Keratinocyte (primary cell): ENCODE results near the gene TTC33. TPM values are rescaled to one million over a fixed set of nuclear protein-coding genes. Genes with fewer than 3 reads are reported as not detected.

Experiments
- DNase-seq: peaks from one replicate; pipeline ENCODE4 v3.0.0-alpha.2; 2011; ENCODE audit warnings: low read depth, missing footprints, low spot score
- FAIRE-seq: peaks from 2 replicates; lab custom pipeline; 2011; peaks lifted over from hg19 to GRCh38; lab: Jason Lieb, UNC
- H2AFZ ChIP-seq: 2 replicates; pipeline ENCODE4 v1.6.0; 2012; ENCODE audit warnings: low read length, control low read depth, inconsistent platforms; ENCODE audit not compliant: control insufficient read depth
- H3K27ac ChIP-seq: 2 replicates; pipeline ENCODE4 v1.5.1; 2011; ENCODE audit warnings: low read length; ENCODE audit not compliant: control insufficient read depth, insufficient read depth
- H3K27me3 ChIP-seq: 3 replicates; pipeline ENCODE4 v1.6.0; 2011; ENCODE audit warnings: low read length; ENCODE audit not compliant: control insufficient read depth, insufficient read depth; ENCODE audit errors: extremely low read depth
- H3K36me3 ChIP-seq, 2 experiments: 2 replicates in 1 of 2; 3 replicates in 1 of 2; pipeline ENCODE4 v1.5.1; 2011; ENCODE audit warnings: low read length in 2 of 2, mild to moderate bottlenecking in 1 of 2; ENCODE audit not compliant: control insufficient read depth in 2 of 2, insufficient read depth in 2 of 2; ENCODE audit errors: extremely low read depth in 1 of 2
- H3K4me1 ChIP-seq: 3 replicates; pipeline ENCODE4 v1.5.1; 2011; ENCODE audit warnings: low read length; ENCODE audit not compliant: control insufficient read depth, insufficient read depth; ENCODE audit errors: extremely low read depth
- H3K4me2 ChIP-seq: 3 replicates; pipeline ENCODE4 v1.6.0; 2011; ENCODE audit warnings: low read depth, low read length; ENCODE audit not compliant: control insufficient read depth, insufficient read depth; ENCODE audit errors: extremely low read depth
- H3K4me3 ChIP-seq, 3 experiments: fragments of 200-600 bp in 1 of 3; sonication (generic) in 1 of 3; 2 replicates in 2 of 3; 3 replicates in 1 of 3; pipeline ENCODE4 v1.5.1; 2011 to 2016; ENCODE audit warnings: low read length in 3 of 3, mild to moderate bottlenecking in 3 of 3, control low read depth in 2 of 3, inconsistent platforms in 1 of 3, low read depth in 1 of 3, mixed read lengths in 1 of 3, mixed run types in 1 of 3, moderate library complexity in 1 of 3; ENCODE audit not compliant: control insufficient read depth in 2 of 3, insufficient read depth in 2 of 3; ENCODE audit errors: extremely low read depth in 1 of 3
- H3K79me2 ChIP-seq: 2 replicates; pipeline ENCODE4 v1.6.0; 2012; ENCODE audit warnings: low read length; ENCODE audit not compliant: control insufficient read depth, insufficient read depth
- H3K9ac ChIP-seq: 3 replicates; pipeline ENCODE4 v1.6.0; 2011; ENCODE audit warnings: low read length; ENCODE audit not compliant: control insufficient read depth, insufficient read depth; ENCODE audit errors: extremely low read depth
- H3K9me1 ChIP-seq: 3 replicates; pipeline ENCODE4 v1.6.0; 2011; ENCODE audit warnings: low read length; ENCODE audit not compliant: control insufficient read depth, insufficient read depth; ENCODE audit errors: extremely low read depth
- H3K9me3 ChIP-seq: 2 replicates; pipeline ENCODE4 v1.5.1; 2012; ENCODE audit warnings: low read depth, low read length; ENCODE audit not compliant: control insufficient read depth
- H4K20me1 ChIP-seq: 3 replicates; pipeline ENCODE4 v1.6.0; 2011; ENCODE audit warnings: low read length; ENCODE audit not compliant: control insufficient read depth, insufficient read depth; ENCODE audit errors: extremely low read depth
- CTCF ChIP-seq, 3 experiments: IDR thresholded peaks in 1 of 3; conservative IDR thresholded peaks in 1 of 3; optimal IDR thresholded peaks in 1 of 3; 2 replicates in 2 of 3; 3 replicates in 1 of 3; pipeline versions ENCODE3 to v1.5.1; 2011; ENCODE audit warnings: low read length in 3 of 3, mild to moderate bottlenecking in 3 of 3, moderate library complexity in 2 of 3, control low read depth in 1 of 3, inconsistent platforms in 1 of 3; ENCODE audit not compliant: insufficient read depth in 2 of 3; ENCODE audit errors: extremely low read depth in 1 of 3
- EZH2 ChIP-seq: IDR thresholded peaks from one replicate; pipeline ENCODE4 v1.6.1; 2012; ENCODE audit warnings: inconsistent platforms, mild to moderate bottlenecking, low read length, moderate library complexity
- dilution Hi-C: fragments of 300-500 bp; cut with MboI; formaldehyde crosslinking; loops from one replicate; pipeline ENCODE4 v1.7.0; 2020; ENCODE audit warnings: low sequenced_read_pairs; ENCODE audit not compliant: extremely low pct_ligation_motif_present
- polyA plus RNA-seq, 5 experiments: library from polyadenylated mRNA; depleted of rRNA in 3 of 5; stranded (reverse) in 3 of 5; stranded (forward) in 1 of 5; unstranded in 1 of 5; fragments of >200 nt; gene quantifications; 1 replicate in 1 of 5; 2 replicates in 3 of 5; 3 replicates in 1 of 5; pipeline versions ENCODE4 v1.2.1 to v1.2.3, GENCODE V29; 2011 to 2012; ENCODE audit warnings: missing spikeins in 2 of 5, low read depth in 1 of 5, low replicate concordance in 1 of 5

Gene TTC33
- polyA plus RNA-seq, 1 donor (not counting 4 experiments of a cell fraction or from before 2014, with no cell fraction given) = 7.1 TPM

- TF ChIP-seq CTCF (optimal IDR thresholded peaks at IDR 0.05 in 1 of 3, IDR thresholded peaks at IDR 0.05 in 1 of 3, conservative IDR thresholded peaks at IDR 0.05 in 1 of 3; ENCODE audit: extremely low read depth in 1 of 3, insufficient read depth in 2 of 3, low read length in 3 of 3) = no peak
- Histone ChIP-seq H3K4me1 (no peaks in the 10 kb centered on the region), H3K9me3 (no peaks in the 10 kb centered on the region), H4K20me1 (no peaks in the 10 kb centered on the region), H3K9ac (no peak overlapping the region), H3K4me3 (no peak overlapping the region), H3K27me3 (no peaks in the 10 kb centered on the region), H3K27ac (no peak overlapping the region), H3K4me2 (no peak overlapping the region), H3K9me1 (no peaks in the 10 kb centered on the region), H2AFZ (no peak overlapping the region), H3K79me2 (no peaks in the 10 kb centered on the region), H3K36me3 (no peaks in the 10 kb centered on the region)
- dilution Hi-C loops = no loop called here
- no peak for FAIRE-seq
- no peak for DNase-seq
These were observed 231.1 kb downstream of the TTC33 start for GRCh38 chr5:40524677-40525076.

- H3K36me3 ChIP-seq = no peaks in the 10 kb centered on the region
- H3K9me3 ChIP-seq = no peaks in the 10 kb centered on the region
- FAIRE-seq (peak; percentile 70), DNase-seq (no peak)
- TF ChIP-seq EZH2 = no peak
- no peak for TF ChIP-seq CTCF (optimal IDR thresholded peaks at IDR 0.05 in 1 of 3, IDR thresholded peaks at IDR 0.05 in 1 of 3, conservative IDR thresholded peaks at IDR 0.05 in 1 of 3; ENCODE audit: extremely low read depth in 1 of 3, insufficient read depth in 2 of 3, low read length in 3 of 3)
- H3K9ac ChIP-seq = no peak overlapping the region
- H4K20me1 ChIP-seq = no peaks in the 10 kb centered on the region
- H3K4me2 ChIP-seq = no peak overlapping the region
- no peaks in the 10 kb centered on the region for H3K27me3 ChIP-seq
- no peak overlapping the region for H2AFZ ChIP-seq
- dilution Hi-C loops = no loop called here
- no peak overlapping the region for H3K27ac ChIP-seq
- H3K4me3 ChIP-seq = no peak overlapping the region
- H3K9me1 ChIP-seq = no peaks in the 10 kb centered on the region
- H3K4me1 ChIP-seq = peaks cover 17% of the 10 kb centered on the region
- no peaks in the 10 kb centered on the region for H3K79me2 ChIP-seq
These were observed 233.8 kb downstream of the TTC33 start for GRCh38 chr5:40521925-40522324.
